ENCODE data around the gene GRB14. TPM values are rescaled to one million over a fixed set of nuclear protein-coding genes. Genes with fewer than 3 reads are reported as not detected.

Gene GRB14
- total and polyA plus RNA-seq, 10 of the 15 experiments (the other 5 are each of a cell fraction or from before 2014, with no cell fraction given): not detected

- no peak overlapping the region for H3K4me2 ChIP-seq (ENCODE audit: control insufficient read depth, insufficient read depth)
- ChIA-PET CTCF (interaction anchor here (1.2 kb wide), 1 partner anchor 30 kb away, joined by 3 read pairs; no protein-coding TSS in a partner anchor), POLR2A (no interaction called here), RAD21 (ENCODE audit: unreplicated experiment) (no interaction called here), SMC1A (ENCODE audit: uncharacterized antibody, unreplicated experiment) (no interaction called here)
- H3K36me3 ChIP-seq (ENCODE audit: control insufficient read depth in 2 of 2, insufficient read depth in 2 of 2, low read length in 1 of 2): no peaks in the 10 kb centered on the region
- FAIRE-seq (no peak), ATAC-seq (no peak), DNase-seq (ENCODE audit: low read depth, low spot score) (no peak)
- in situ Hi-C loops (cut with MboI) (no loop called here), intact Hi-C loops (cut with micrococcal nuclease; ENCODE audit: unreplicated experiment) (loop anchor here (10.0 kb wide), 1 partner anchor 1376 kb away; no protein-coding TSS in a partner anchor)
- no peaks in the 10 kb centered on the region for H3K79me2 ChIP-seq (ENCODE audit: control insufficient read depth, insufficient read depth, low read length)
- H3K9me3 ChIP-seq (replicated peaks; ENCODE audit: control insufficient read depth, insufficient read depth, low read length): no peaks in the 10 kb centered on the region
- TF ChIP-seq NR2C1 (IDR thresholded peaks at IDR 0.05) (no peak), E2F4 (IDR thresholded peaks at IDR 0.05; ENCODE audit: low read depth, low read length) (no peak), NR2C2 (IDR thresholded peaks at IDR 0.05; ENCODE audit: borderline replicate concordance, control insufficient read depth, insufficient read length, low read depth) (no peak), MXI1 (IDR thresholded peaks at IDR 0.05; ENCODE audit: low read depth, low read length) (no peak), ESRRA (IDR thresholded peaks at IDR 0.05; ENCODE audit: low read length) (no peak), SP1 (IDR thresholded peaks at IDR 0.05; ENCODE audit: low read depth, low read length) (no peak), BCL11A (IDR thresholded peaks at IDR 0.05; ENCODE audit: low read depth, low read length) (no peak)
- TF ChIP-seq, protein P1, sequence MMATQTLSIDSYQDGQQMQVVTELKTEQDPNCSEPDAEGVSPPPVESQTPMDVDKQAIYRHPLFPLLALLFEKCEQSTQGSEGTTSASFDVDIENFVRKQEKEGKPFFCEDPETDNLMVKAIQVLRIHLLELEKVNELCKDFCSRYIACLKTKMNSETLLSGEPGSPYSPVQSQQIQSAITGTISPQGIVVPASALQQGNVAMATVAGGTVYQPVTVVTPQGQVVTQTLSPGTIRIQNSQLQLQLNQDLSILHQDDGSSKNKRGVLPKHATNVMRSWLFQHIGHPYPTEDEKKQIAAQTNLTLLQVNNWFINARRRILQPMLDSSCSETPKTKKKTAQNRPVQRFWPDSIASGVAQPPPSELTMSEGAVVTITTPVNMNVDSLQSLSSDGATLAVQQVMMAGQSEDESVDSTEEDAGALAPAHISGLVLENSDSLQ (IDR thresholded peaks at IDR 0.05): no peak
- TF ChIP-seq, protein P2, sequence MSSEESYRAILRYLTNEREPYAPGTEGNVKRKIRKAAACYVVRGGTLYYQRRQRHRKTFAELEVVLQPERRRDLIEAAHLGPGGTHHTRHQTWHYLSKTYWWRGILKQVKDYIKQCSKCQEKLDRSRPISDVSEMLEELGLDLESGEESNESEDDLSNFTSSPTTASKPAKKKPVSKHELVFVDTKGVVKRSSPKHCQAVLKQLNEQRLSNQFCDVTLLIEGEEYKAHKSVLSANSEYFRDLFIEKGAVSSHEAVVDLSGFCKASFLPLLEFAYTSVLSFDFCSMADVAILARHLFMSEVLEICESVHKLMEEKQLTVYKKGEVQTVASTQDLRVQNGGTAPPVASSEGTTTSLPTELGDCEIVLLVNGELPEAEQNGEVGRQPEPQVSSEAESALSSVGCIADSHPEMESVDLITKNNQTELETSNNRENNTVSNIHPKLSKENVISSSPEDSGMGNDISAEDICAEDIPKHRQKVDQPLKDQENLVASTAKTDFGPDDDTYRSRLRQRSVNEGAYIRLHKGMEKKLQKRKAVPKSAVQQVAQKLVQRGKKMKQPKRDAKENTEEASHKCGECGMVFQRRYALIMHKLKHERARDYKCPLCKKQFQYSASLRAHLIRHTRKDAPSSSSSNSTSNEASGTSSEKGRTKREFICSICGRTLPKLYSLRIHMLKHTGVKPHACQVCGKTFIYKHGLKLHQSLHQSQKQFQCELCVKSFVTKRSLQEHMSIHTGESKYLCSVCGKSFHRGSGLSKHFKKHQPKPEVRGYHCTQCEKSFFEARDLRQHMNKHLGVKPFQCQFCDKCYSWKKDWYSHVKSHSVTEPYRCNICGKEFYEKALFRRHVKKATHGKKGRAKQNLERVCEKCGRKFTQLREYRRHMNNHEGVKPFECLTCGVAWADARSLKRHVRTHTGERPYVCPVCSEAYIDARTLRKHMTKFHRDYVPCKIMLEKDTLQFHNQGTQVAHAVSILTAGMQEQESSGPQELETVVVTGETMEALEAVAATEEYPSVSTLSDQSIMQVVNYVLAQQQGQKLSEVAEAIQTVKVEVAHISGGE (CRISPR knock-in tag; IDR thresholded peaks at IDR 0.05): no peak
- H3K27ac ChIP-seq (ENCODE audit: control insufficient read depth, insufficient read depth): no peak overlapping the region
- no peaks in the 10 kb centered on the region for H3K27me3 ChIP-seq (replicated peaks in 1 of 2; ENCODE audit: control insufficient read depth in 2 of 2, insufficient read depth in 2 of 2, low read length in 1 of 2)
- no peak overlapping the region for H2AFZ ChIP-seq (ENCODE audit: control insufficient read depth, low read depth, low read length)
- BruUV-seq (replicated peaks): no TSS peak
- 0% methylated on average over 1 of the region's 1 CpG for WGBS (ENCODE audit: insufficient coverage, insufficient replicate concordance, low lambda C conversion rate, missing lambda C conversion rate)
- no peak overlapping the region for H3K9ac ChIP-seq (ENCODE audit: control insufficient read depth, insufficient read depth, low read length)
- no peak overlapping the region for H3K4me3 ChIP-seq
- H3K4me1 ChIP-seq (ENCODE audit: control insufficient read depth, insufficient read depth, low read length): no peaks in the 10 kb centered on the region
- no peaks in the 10 kb centered on the region for H4K20me1 ChIP-seq (ENCODE audit: control insufficient read depth, insufficient read depth)
Observed at GRCh38 chr2:164530464-164530863, 90.8 kb downstream of the GRB14 start.

Measured in GM12878 (cell line).